K562 (cell line): ENCODE measurements around the gene KIF18B. TPM values are rescaled to one million over a fixed set of nuclear protein-coding genes. Genes with fewer than 3 reads are reported as not detected.

Experiments used
- ATAC-seq: fragments of 200-7000 bp; cut with Tn5 transposase; 3 replicates; pipeline ENCODE4 v1.9.1; 2020; ENCODE audit warnings: moderate library complexity
- BruUV-seq: library from RNA; stranded (reverse); fragments of 400-500 nt; replicated peaks from 2 replicates; lab custom pipeline; 2021; lab: Mats Ljungman, UMichigan
- CTCF ChIA-PET: fragments of 300-600 bp; formaldehyde crosslinking; extraction: SDS; loops from one replicate; lab custom pipeline; 2021; ENCODE audit warnings: low intra/inter-chr PET ratio; lab: Yijun Ruan, JAX
- POLR2A ChIA-PET: fragments of 300-600, 350-650 bp; sonication (Branson Sonifier 250); formaldehyde crosslinking; extraction: SDS; loops from one replicate; lab custom pipeline; 2021; ENCODE audit warnings: antibody characterized with exemption, inconsistent platforms; lab: Yijun Ruan, JAX
- DNase-seq, 4 experiments: peaks; one replicate each; pipeline versions ENCODE4 v3.0.0 to v3.0.0-alpha.2; 2011 to 2018; ENCODE audit warnings: low spot score in 3 of 4, mixed read lengths in 3 of 4; ENCODE audit errors: extremely low read depth in 1 of 4
- FAIRE-seq: peaks from 2 replicates; lab custom pipeline; 2011; peaks lifted over from hg19 to GRCh38; lab: Jason Lieb, UNC
- H2AFZ ChIP-seq: 2 replicates; pipeline ENCODE4 v1.6.0; 2011; ENCODE audit warnings: low read depth, low read length, control low read depth, inconsistent platforms
- H3K27ac ChIP-seq: fragments of 200-600 bp; 3 replicates; pipeline ENCODE4 v1.8.0; 2011; ENCODE audit warnings: low read depth, mild to moderate bottlenecking, control low read depth, inconsistent platforms, low read length, moderate library complexity, mixed read lengths; ENCODE audit errors: extremely low read depth
- H3K27me3 ChIP-seq, 2 experiments: fragments of 300-600 bp in 1 of 2; 2 replicates in 1 of 2; 3 replicates in 1 of 2; pipeline versions ENCODE4 v1.6.0 to v1.8.0; 2011; ENCODE audit warnings: inconsistent platforms in 2 of 2, low read length in 2 of 2, mild to moderate bottlenecking in 1 of 2, mixed read lengths in 1 of 2, moderate library complexity in 1 of 2; ENCODE audit not compliant: control insufficient read depth in 2 of 2, insufficient read depth in 2 of 2
- H3K36me3 ChIP-seq: fragments of 300-600 bp; 3 replicates; pipeline ENCODE4 v1.8.0; 2011; ENCODE audit warnings: mild to moderate bottlenecking, low read length, inconsistent platforms; ENCODE audit not compliant: control insufficient read depth, insufficient read depth
- H3K4me1 ChIP-seq, 2 experiments: fragments of 200-600 bp in 1 of 2; replicated peaks in 1 of 2; 2 replicates in 1 of 2; 3 replicates in 1 of 2; pipeline versions ENCODE4 v1.5.1 to v1.8.0; 2011; ENCODE audit warnings: inconsistent platforms in 2 of 2, low read length in 2 of 2, mild to moderate bottlenecking in 1 of 2, mixed read lengths in 1 of 2, moderate library complexity in 1 of 2; ENCODE audit not compliant: control insufficient read depth in 2 of 2, insufficient read depth in 2 of 2
- H3K4me2 ChIP-seq: 2 replicates; pipeline ENCODE4 v1.6.1; 2011; ENCODE audit warnings: low read length, control low read depth, inconsistent platforms, mixed read lengths; ENCODE audit not compliant: insufficient read depth
- H3K4me3 ChIP-seq: fragments of 200-600 bp; sonication (generic), shearing (Covaris generic); 2 replicates; pipeline ENCODE4 v1.5.1; 2016; ENCODE audit warnings: control low read depth, inconsistent platforms
- H3K79me2 ChIP-seq: fragments of 200-600 bp; 3 replicates; pipeline ENCODE4 v1.8.0; 2011; ENCODE audit warnings: low read length, inconsistent platforms; ENCODE audit not compliant: control insufficient read depth, insufficient read depth
- H3K9ac ChIP-seq, 2 experiments: 2 replicates each; pipeline versions ENCODE4 v1.6.0 to v1.6.1; 2011; ENCODE audit warnings: low read depth in 2 of 2, low read length in 2 of 2, control low read depth in 1 of 2, inconsistent platforms in 1 of 2, mild to moderate bottlenecking in 1 of 2, mixed read lengths in 1 of 2; ENCODE audit not compliant: insufficient read depth in 1 of 2
- H3K9me1 ChIP-seq: one replicate; pipeline ENCODE4 v1.6.0; 2011; ENCODE audit warnings: inconsistent platforms, mild to moderate bottlenecking, low read length, moderate library complexity; ENCODE audit not compliant: control insufficient read depth, insufficient read depth
- H3K9me3 ChIP-seq: replicated peaks from 2 replicates; pipeline ENCODE4 v1.5.1; 2011; ENCODE audit warnings: low read depth, low read length, inconsistent platforms; ENCODE audit not compliant: control insufficient read depth, insufficient read depth
- H4K20me1 ChIP-seq: replicated peaks from 2 replicates; pipeline ENCODE4 v1.6.1; 2011; ENCODE audit warnings: low read length, inconsistent platforms, mixed read lengths; ENCODE audit not compliant: control insufficient read depth, insufficient read depth
- NKRF ChIP-seq: fragments of 450-650 bp; IDR thresholded peaks from 2 replicates; pipeline ENCODE4 v1.6.1; 2016; ENCODE audit warnings: borderline replicate concordance
- PHB ChIP-seq: fragments of 250-450 bp; sonication (Bioruptor Pico); IDR thresholded peaks from 2 replicates; pipeline ENCODE4 v1.5.0; 2021
- ZNF174 ChIP-seq: fragments of 250-450 bp; sonication (Bioruptor Pico); IDR thresholded peaks from 2 replicates; pipeline ENCODE4 v1.4.0; 2020; ENCODE audit warnings: mild to moderate bottlenecking
- ZNF24 ChIP-seq: fragments of 450-650 bp; IDR thresholded peaks from 2 replicates; pipeline ENCODE4 v1.6.1; 2016
- WGBS: fragments of 100-300 bp; shearing (Covaris generic); methylation state at CpG from one replicate; pipeline ENCODE4 v1.1.6; 2016; ENCODE audit warnings: low coverage, mixed read lengths; ENCODE audit not compliant: insufficient coverage; ENCODE audit errors: missing lambda C conversion rate; 5-methylcytosine and 5-hydroxymethylcytosine counted together
- in situ Hi-C: fragments of 300-500 bp; cut with MboI; formaldehyde crosslinking; loops from 4 replicates; pipeline ENCODE4 v1.15.0; 2018; ENCODE audit warnings: inconsistent platforms, mixed read lengths
- intact Hi-C: fragments of 100-400 bp; cut with micrococcal nuclease; formaldehyde crosslinking; loops from 2 replicates; pipeline ENCODE4 v1.14.2; 2022
- polyA plus RNA-seq, 8 experiments: library from polyadenylated mRNA; depleted of rRNA in 4 of 8; stranded (reverse) in 5 of 8; unstranded in 3 of 8; fragments of >200 nt; fragmentation: Nextera tagmentation in 2 of 8; fragmentation: Illumina TruSeq in 1 of 8; extraction: Ambion mirVana in 2 of 8; extraction: Trizol in 1 of 8; gene quantifications; 2 replicates each; pipeline versions ENCODE4 v1.2.1 to v1.2.3, GENCODE V29; 2011 to 2014; ENCODE audit warnings: inconsistent platforms in 1 of 8, missing spikeins in 1 of 8
- total RNA-seq, 7 experiments: library from RNA; depleted of rRNA in 6 of 7; stranded (reverse); fragments of >200 nt in 6 of 7; fragmentation: Illumina TruSeq in 2 of 7; extraction: Trizol in 2 of 7; gene quantifications; 2 replicates each; pipeline versions ENCODE4 v1.2.1 to v1.2.3, GENCODE V29; 2011 to 2021; ENCODE audit warnings: low replicate concordance in 1 of 7

KIF18B gene
- total and polyA plus RNA-seq, 9 of the 15 experiments (the other 6 are each of a cell fraction or from before 2014, with no cell fraction given), result 2.0 to 42.8 (median 13.2) TPM

GRCh38 chr17:44983563-44983962 is 36.0 kb upstream of the KIF18B start:
- Histone ChIP-seq H3K4me2 (no peak overlapping the region), H3K27me3 (peaks cover 31 to 61% of the 10 kb centered on the region in 2 experiments; a peak in 4 of 5 replicates), H3K27ac (no peak overlapping the region), H3K36me3 (no peaks in the 10 kb centered on the region), H3K9me3 (no peaks in the 10 kb centered on the region), H3K4me1 (peaks cover 3 to 13% of the 10 kb centered on the region in 2 experiments; a peak in 4 of 5 replicates), H2AFZ (no peak overlapping the region), H3K4me3 (no peak overlapping the region), H3K9ac (0 out of 4 replicates have a peak overlapping the region, but pooled peaks of 1 of the 2 experiments have one; percentile 26), H4K20me1 (peaks cover 5% of the 10 kb centered on the region; the same call in 1 of the 2 replicates), H3K9me1 (no peaks in the 10 kb centered on the region), H3K79me2 (no peaks in the 10 kb centered on the region)
- intact Hi-C loops (no loop called here), in situ Hi-C loops (no loop called here)
- WGBS, result 26% methylated on average over 4 of the region's 4 CpGs
- TF ChIP-seq ZNF24, result no peak
- no peak for TF ChIP-seq PHB (CRISPR knock-in tag)
- no peak for ATAC-seq
- ChIA-PET CTCF (no interaction called here), POLR2A (no interaction called here)
- FAIRE-seq, result no peak
- DNase-seq, result no peak
- BruUV-seq, result no TSS peak

GRCh38 chr17:44982113-44982702 is 34.6 kb upstream of the KIF18B start:
- ChIA-PET CTCF (no interaction called here), POLR2A (no interaction called here)
- Histone ChIP-seq H3K27me3 (peaks cover 23 to 61% of the 10 kb centered on the region in 2 experiments), H3K36me3 (no peaks in the 10 kb centered on the region), H3K4me3 (no peak overlapping the region), H3K4me1 (peaks cover 3 to 8% of the 10 kb centered on the region in 2 experiments; a peak in 4 of 5 replicates), H2AFZ (no peak overlapping the region)
- FAIRE-seq (no peak), DNase-seq (no peak)
- 5% methylated on average over 3 of the region's 3 CpGs for WGBS
- intact Hi-C loops, result no loop called here
- no TSS peak for BruUV-seq
- TF ChIP-seq ZNF174 (no peak), NKRF (0 out of 2 replicates have a peak, but pooled peaks have one; percentile 18)
- TF ChIP-seq, all 486 proteins: peak for 1
- ATAC-seq, result no peak
- H3K9me3 ChIP-seq, result no peaks in the 10 kb centered on the region
- no peak overlapping the region for H3K9ac ChIP-seq
- no peak overlapping the region for H3K27ac ChIP-seq
- no peaks in the 10 kb centered on the region for H3K9me1 ChIP-seq
- H3K79me2 ChIP-seq, result no peaks in the 10 kb centered on the region
- no peak overlapping the region for H3K4me2 ChIP-seq
- in situ Hi-C loops, result no loop called here
- peaks cover 8% of the 10 kb centered on the region; the same call in 1 of the 2 replicates for H4K20me1 ChIP-seq
